ENCODE measurements around the gene CAPN13.

- no peak for TF ChIP-seq MAX (IDR thresholded peaks at IDR 0.05)
- TF ChIP-seq CTCF (IDR thresholded peaks at IDR 0.05; ENCODE audit: low read depth, low read length, missing input control), result no peak
- no peak for TF ChIP-seq SP1 (IDR thresholded peaks at IDR 0.05)
- no peak for TF ChIP-seq RAD21 (IDR thresholded peaks at IDR 0.05)
- no peak for TF ChIP-seq TAF1 (conservative IDR thresholded peaks at IDR 0.05)
- TF ChIP-seq YY1 (IDR thresholded peaks at IDR 0.05), result no peak
- TF ChIP-seq ATF3 (IDR thresholded peaks at IDR 0.05), result no peak
- no peak for TF ChIP-seq HNF4A (conservative IDR thresholded peaks at IDR 0.05)
- TF ChIP-seq JUND (IDR thresholded peaks at IDR 0.05), result no peak
- TF ChIP-seq REST (IDR thresholded peaks at IDR 0.05), result no peak
- TF ChIP-seq ZBTB33 (IDR thresholded peaks at IDR 0.05), result no peak
- TF ChIP-seq GABPA (IDR thresholded peaks at IDR 0.05 in 1 of 2, conservative IDR thresholded peaks at IDR 0.05 in 1 of 2), result no peak
- no peak for TF ChIP-seq RXRA (IDR thresholded peaks at IDR 0.05)
- TF ChIP-seq FOXA1 (IDR thresholded peaks at IDR 0.05), result no peak
Measured at GRCh38 chr2:30707304-30707903, 99.8 kb downstream of the CAPN13 start.
